Prostate gland (tissue), 2 donors: ENCODE measurements around the gene ATP5PO. TPM values are rescaled to one million over a fixed set of nuclear protein-coding genes. Genes with fewer than 3 reads are reported as not detected.

Experiments
- DNase-seq: peaks from one replicate; pipeline ENCODE4 v3.0.0-alpha.2; 2019; ENCODE audit warnings: low spot score
- H3K27ac ChIP-seq, 2 donors: fragments of 200-600 bp; sonication (generic); 2 replicates each; pipeline ENCODE4 v1.5.1; 2017 to 2019
- H3K27me3 ChIP-seq: fragments of 200-600 bp; sonication (generic); replicated peaks from 2 replicates; pipeline ENCODE4 v1.5.1; 2019; ENCODE audit not compliant: insufficient read depth
- H3K36me3 ChIP-seq, 2 donors: fragments of 200-600 bp; sonication (generic); 1 replicate in 1 of 2; 2 replicates in 1 of 2; pipeline versions ENCODE4 v1.5.1 to v1.8.1; 2017 to 2019
- H3K4me1 ChIP-seq: fragments of 200-600 bp; sonication (generic); replicated peaks from 2 replicates; pipeline ENCODE4 v1.5.1; 2019
- H3K4me3 ChIP-seq, 2 donors: fragments of 200-600 bp; sonication (generic); 2 replicates each; pipeline ENCODE4 v1.5.1; 2017 to 2019
- H3K9me3 ChIP-seq: fragments of 200-600 bp; sonication (generic); 2 replicates; pipeline ENCODE4 v1.5.1; 2017
- POLR2A ChIP-seq: fragments of 450-650 bp; IDR thresholded peaks from one replicate; pipeline ENCODE4 v1.6.1; 2016; ENCODE audit warnings: antibody characterized with exemption, mild to moderate bottlenecking
- POLR2AphosphoS5 ChIP-seq: sonication (generic); formaldehyde crosslinking; IDR thresholded peaks from one replicate; pipeline ENCODE4 v1.6.1; 2017; ENCODE audit warnings: antibody characterized with exemption
- WGBS: methylation state at CpG from one replicate; pipeline ENCODE4 v1.1.5; 2018; 5-methylcytosine and 5-hydroxymethylcytosine counted together
- intact Hi-C: fragments of 100-400 bp; cut with DNase I; formaldehyde crosslinking; loops from one replicate; pipeline ENCODE4 v1.14.2; 2022
- total RNA-seq, 2 donors: library from RNA; depleted of rRNA; stranded (reverse); fragments of >200 nt; gene quantifications; one replicate each; pipeline ENCODE4 v1.1.0, GENCODE V29; 2016
- TF ChIP-seq, protein P1 (sequence below), 4 experiments: fragments of 200-600 bp in 2 of 4; fragments of 450-650 bp in 2 of 4; sonication (generic) in 2 of 4; IDR thresholded peaks; 1 replicate in 3 of 4; 2 replicates in 1 of 4; pipeline ENCODE4 v1.5.1; 2016 to 2019; ENCODE audit warnings: antibody characterized with exemption in 4 of 4, mild to moderate bottlenecking in 2 of 4, moderate library complexity in 2 of 4

Gene ATP5PO
- total RNA-seq, 2 donors from 2014 or later, result 143 to 153 TPM

DNA sequence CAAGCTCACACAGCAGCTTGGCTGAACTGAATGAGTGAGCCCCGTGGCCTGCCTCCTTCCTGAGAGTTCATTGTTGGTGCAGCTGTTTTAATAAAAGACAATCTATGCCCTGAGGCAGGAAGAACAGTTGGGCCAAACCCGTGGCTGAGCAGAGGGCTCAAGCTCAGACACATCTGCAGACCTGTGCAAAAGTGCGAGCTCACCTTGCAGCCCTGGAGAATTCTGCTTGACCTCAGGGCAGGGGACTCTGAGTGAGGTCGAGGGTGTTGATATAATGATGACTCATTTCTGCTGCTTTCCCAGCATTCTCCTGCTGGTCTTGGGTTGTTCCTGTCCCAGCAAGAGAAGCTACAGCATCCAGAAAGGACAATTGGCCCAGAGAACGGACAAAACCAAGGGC is 61.0 kb downstream of the ATP5PO start:
- Histone ChIP-seq H3K36me3 (no peaks in the 10 kb centered on the region), H3K4me1 (no peaks in the 10 kb centered on the region), H3K27ac (no peak overlapping the region), H3K27me3 (no peaks in the 10 kb centered on the region), H3K4me3 (no peak overlapping the region), H3K9me3 (no peaks in the 10 kb centered on the region)
- 41% methylated on average over 5 of the region's 5 CpGs for WGBS
- no peak for TF ChIP-seq POLR2A
- TF ChIP-seq, protein P1, sequence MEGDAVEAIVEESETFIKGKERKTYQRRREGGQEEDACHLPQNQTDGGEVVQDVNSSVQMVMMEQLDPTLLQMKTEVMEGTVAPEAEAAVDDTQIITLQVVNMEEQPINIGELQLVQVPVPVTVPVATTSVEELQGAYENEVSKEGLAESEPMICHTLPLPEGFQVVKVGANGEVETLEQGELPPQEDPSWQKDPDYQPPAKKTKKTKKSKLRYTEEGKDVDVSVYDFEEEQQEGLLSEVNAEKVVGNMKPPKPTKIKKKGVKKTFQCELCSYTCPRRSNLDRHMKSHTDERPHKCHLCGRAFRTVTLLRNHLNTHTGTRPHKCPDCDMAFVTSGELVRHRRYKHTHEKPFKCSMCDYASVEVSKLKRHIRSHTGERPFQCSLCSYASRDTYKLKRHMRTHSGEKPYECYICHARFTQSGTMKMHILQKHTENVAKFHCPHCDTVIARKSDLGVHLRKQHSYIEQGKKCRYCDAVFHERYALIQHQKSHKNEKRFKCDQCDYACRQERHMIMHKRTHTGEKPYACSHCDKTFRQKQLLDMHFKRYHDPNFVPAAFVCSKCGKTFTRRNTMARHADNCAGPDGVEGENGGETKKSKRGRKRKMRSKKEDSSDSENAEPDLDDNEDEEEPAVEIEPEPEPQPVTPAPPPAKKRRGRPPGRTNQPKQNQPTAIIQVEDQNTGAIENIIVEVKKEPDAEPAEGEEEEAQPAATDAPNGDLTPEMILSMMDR (IDR thresholded peaks at IDR 0.05), result no peak
- no peak for TF ChIP-seq POLR2AphosphoS5
- intact Hi-C loops, result no loop called here
- no peak for DNase-seq

Other genes starting within 250 kb of the ATP5PO start
- gene MRPS6, start 157.8 kb upstream of the ATP5PO start, total RNA-seq, result 10 to 100 TPM; 24.9 to 75.8 TPM
- 10 to 100 TPM in 1 of 2 donors, 1 to 10 TPM in 1; 8.2 to 44.0 TPM for gene SLC5A3, start 157.8 kb upstream of the ATP5PO start, total RNA-seq